ENCODE results near the gene GJC3.

GRCh38 chr7:99955247-99955646, 25.8 kb upstream of the GJC3 start:
- TF ChIP-seq CTCF (conservative IDR thresholded peaks at IDR 0.05; ENCODE audit: low read depth, low read length) (no peak), EZH2 (IDR thresholded peaks at IDR 0.05; ENCODE audit: borderline replicate concordance, low read depth, low read length, poor library complexity, severe bottlenecking) (no peak)
